ENCODE results near the gene RASL11B.

DNA sequence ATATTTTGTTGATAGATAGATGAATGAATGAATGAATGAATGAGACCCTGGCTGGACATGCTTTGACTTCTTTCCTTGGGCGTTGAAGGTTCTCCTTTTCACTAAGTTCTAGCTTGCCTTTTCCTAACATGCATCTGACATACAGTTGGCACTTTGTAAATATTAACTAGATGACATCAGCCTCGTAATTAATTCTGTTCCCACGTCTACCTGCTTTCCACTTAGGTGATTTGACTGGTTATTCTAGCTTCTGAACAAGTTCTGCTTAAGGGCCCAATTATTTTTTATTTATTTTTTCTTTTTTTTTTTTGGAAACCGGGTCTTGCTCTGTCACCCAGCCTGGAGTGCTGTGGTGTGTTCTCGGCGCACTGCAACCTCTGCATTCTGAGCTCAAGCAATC, 13.9 kb upstream of the RASL11B start:
- TF ChIP-seq, protein P1, sequence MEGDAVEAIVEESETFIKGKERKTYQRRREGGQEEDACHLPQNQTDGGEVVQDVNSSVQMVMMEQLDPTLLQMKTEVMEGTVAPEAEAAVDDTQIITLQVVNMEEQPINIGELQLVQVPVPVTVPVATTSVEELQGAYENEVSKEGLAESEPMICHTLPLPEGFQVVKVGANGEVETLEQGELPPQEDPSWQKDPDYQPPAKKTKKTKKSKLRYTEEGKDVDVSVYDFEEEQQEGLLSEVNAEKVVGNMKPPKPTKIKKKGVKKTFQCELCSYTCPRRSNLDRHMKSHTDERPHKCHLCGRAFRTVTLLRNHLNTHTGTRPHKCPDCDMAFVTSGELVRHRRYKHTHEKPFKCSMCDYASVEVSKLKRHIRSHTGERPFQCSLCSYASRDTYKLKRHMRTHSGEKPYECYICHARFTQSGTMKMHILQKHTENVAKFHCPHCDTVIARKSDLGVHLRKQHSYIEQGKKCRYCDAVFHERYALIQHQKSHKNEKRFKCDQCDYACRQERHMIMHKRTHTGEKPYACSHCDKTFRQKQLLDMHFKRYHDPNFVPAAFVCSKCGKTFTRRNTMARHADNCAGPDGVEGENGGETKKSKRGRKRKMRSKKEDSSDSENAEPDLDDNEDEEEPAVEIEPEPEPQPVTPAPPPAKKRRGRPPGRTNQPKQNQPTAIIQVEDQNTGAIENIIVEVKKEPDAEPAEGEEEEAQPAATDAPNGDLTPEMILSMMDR (conservative IDR thresholded peaks at IDR 0.05; ENCODE audit: low read length) = no peak
- no peak for TF ChIP-seq EZH2phosphoT487 (IDR thresholded peaks at IDR 0.05; ENCODE audit: borderline replicate concordance, low read depth, low read length)

Data from OCI-LY7 (cell line).